GM18907 (cell line): ENCODE results near the gene PCSK1.
"Not testable (repeated sequence)": the region's sequence is repeated elsewhere in the genome, so short reads cannot be mapped to it uniquely, and the experiment has no call there.

Source experiments
- ATAC-seq: cut with Tn5 transposase; IDR thresholded peaks from one replicate; pipeline ENCODE4 v1.9.1; 2021; ENCODE audit warnings: mild to moderate bottlenecking, moderate library complexity; ENCODE audit not compliant: unreplicated experiment

The PCSK1 gene

DNA sequence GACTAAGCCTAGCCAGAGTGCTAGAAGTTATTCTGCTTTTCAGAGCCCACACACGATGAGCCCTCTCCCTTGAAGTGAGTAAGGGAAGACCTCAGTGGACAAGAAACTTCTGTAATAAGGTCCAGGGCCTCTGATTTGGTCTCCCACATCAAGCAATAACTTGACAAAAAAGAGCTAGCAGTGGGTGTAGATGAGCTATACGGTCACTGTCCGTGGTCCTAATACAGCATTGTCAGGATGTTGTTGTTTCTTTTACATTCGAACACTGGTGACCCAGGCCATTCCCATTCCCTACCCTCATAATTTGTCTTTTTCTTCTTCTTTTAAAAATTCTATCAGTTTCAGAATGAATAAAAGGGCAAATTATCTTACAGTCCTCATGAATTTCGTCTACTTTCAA is 5.2 kb downstream of the PCSK1 start:
- no peak for ATAC-seq

DNA sequence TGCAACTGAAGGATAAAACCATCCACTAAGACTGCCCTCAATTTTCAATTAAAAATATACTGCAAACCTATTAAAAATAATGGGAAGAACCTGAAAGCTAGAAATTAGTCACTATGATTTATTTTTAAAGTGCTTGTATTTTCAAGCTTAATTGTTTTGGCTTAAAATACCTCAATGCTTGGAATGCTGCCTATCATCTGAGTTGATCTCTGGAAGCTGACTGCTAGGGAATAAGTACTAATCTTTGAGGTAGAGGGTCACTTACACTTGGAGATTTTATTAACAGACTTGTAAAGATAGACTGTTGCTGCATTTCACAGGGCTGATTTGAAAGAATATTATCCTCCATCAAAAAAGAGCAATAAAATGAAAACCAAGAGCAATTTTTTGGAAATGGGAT is 6.2 kb downstream of the PCSK1 start:
- ATAC-seq = no peak

DNA sequence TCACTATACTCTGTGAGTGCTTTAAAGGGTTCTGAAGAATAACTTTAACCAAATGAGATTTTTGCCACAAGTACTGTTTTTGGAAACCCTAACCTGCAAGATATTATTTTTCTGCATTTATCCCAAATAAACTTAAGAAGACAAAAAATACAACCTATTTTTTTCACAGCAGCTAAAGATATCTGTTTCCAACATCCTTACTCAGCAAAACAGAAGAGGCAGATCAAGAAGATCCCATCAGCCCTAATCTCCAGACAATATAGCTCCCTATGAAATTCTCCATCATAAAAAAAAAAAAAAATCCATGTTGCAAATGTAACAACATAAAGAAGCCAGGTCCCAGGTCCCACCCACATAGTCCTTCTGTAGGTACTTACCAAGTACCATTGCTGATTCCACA is 7.6 kb downstream of the PCSK1 start:
- ATAC-seq = no peak

DNA sequence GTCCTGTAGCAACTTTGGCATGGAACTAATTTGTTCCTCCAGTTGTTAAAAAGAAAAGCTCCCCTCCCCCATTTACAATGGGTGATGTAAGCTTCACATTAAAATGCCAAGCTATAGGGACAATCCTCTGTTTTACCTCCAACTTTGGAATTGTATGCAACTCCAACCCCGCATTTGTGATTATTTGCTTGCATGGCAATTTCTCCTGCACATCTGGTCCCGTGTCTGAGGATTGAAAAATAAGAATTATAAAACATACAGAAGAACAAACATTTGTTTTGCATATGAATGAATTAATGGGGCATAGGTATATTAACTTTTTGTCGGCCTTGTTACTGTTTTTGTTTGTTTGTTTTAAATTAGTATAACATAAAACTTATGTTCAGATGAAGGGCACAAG is 17.2 kb downstream of the PCSK1 start:
- ATAC-seq = no peak

DNA sequence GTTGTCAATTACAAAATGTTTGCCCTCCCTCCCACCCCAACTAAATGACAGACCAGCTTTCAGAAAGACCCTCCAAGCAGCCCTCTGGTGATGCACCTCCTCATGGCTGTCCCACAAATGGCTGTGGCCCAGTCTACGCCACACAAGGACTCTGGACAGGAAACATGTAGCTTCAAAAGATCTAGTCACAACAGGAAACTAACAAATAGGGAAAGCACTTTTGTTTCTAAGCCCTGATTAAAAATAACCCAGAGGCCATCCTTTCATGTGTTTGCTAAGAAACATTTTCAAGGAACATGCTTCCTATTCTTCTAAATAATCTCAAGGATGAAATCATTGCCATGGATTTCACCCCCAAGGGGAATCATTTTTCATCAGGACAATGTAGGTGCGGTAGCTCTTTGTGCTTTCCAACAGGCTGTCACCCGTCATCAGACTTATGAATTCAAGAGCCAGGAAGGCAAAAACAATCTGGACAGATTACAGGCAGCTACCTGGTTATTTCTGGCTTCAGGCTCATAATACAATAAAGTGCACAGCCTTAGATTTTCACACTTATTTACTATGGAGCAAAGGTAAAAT is 20.1 kb downstream of the PCSK1 start:
- no peak for ATAC-seq

DNA sequence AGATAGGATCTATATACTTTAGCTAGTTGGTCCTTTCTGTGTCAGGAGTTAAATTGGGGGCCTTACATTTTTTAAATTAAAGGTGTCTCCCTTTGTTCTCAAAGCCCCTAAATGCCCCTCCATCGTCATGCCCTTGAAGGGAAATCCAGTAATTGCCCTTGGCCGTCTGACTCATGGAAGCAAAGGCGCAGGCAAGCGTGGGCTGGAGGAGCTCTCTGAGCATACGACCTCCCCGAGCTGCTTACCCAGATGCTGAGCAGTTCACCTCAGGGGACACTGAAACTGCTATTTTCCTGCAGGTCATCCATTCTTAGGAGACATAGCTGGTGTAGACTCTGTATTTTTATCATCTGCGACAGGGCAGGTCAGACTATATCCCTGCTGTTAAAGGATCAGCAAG is 23.0 kb downstream of the PCSK1 start:
- no peak for ATAC-seq

DNA sequence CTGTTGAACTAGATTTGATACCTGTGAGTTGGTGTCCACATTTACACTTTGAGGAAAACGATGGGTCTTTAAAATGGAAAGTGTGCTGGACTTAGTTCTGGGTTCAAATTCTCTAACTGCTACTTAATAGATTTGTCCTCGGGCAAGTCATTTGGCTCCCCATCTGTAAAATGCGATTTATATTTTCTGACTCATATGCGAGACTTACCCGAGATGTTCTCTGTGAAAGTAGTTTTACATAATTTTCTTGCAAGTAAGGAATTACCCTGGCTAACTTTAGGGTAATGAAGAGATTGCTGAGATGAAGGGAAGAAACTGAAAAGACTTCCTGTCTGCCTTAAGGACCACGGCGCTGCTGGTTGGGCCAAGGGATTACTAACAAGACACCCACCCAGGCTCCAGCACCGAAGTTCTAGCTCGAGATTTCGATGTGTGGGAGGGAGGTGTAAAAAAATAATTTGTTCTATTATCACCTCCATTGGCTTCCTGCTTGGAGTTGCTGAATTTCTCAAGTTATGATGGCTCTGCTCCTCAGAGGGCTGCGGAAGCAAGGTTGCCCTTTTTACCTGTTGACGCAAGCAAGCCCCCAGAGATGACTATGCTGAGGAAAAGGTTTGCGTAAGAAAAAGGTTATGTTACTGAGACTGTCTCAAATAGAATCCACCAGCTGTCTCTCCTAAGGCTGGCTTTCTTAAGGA is 24.1 kb downstream of the PCSK1 start:
- no peak for ATAC-seq

DNA sequence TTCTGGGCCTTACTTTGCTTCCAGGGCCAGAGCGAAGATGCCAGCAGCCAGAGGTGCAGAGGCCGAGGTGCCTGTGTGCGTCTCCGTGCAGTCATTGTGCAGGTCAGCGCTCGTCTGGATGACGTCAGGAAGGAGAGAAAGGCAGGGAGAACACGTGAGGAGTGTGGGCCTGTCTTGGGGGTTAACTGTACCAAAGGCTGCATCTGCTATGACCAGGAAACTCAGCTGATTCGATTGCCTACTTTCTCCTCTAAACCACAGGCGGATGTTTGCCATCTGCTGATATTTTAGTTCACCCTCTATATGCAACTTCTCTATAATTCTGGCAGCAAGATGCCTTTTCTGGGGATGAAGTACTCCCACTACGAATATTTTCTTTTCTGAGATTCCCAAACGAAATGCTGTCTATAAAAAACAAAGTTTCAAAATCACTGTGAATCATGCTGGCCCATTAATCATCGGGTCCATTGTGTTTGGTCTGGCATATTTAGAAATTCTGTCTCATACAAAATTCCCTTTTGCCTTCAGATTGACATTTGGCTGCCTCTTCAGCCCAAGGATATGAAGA is 24.8 kb downstream of the PCSK1 start:
- ATAC-seq = no peak

DNA sequence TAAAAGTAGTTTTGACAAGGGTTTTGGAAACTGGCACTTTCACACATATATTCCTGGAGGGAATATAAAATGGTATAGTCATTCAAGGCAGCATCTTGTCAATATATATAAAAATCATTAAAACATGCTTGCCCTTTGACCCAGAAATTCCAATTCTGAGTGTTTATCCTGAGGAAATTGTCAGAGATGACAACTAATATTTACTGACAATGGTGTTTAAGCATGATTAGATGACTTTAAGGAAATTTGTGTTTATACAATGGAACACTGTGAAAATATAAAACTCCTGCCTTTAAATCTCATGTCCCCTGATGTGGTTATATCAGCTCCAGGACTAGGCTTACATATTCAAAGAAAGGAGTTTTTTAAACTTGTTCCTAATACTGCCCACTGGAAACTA is 25.6 kb downstream of the PCSK1 start:
- ATAC-seq = no peak

DNA sequence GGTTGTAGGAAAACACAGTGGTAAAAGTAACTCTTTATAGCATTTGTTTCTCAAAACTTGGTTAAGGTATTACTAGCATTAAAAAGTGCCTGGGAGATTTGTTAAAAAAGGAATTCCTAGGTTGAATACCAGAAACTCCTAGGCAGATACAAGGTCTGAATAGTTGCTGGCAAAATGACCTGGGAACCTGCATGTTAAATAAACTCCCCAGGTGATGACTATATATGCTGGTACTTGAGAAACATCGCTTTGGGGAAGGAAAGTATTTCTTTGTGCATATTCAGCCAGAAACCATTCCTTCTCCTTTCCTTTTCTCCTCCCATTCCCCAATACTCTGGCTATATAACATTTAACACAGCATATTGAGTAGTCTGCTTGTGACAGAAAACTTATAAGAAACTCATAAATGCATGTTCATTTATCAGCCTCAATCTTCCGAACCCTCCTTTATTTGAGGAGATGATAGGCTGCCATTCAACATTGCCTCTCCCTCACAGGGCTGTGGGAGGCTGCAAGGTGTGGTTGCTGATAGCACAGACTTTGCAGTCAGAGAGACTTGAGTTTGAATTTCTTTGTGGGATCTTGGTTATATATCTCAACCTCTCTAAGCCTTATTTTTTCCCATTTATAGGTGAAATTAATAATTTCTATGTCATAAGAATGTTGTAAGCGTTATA is 28.7 kb downstream of the PCSK1 start:
- ATAC-seq = no peak

DNA sequence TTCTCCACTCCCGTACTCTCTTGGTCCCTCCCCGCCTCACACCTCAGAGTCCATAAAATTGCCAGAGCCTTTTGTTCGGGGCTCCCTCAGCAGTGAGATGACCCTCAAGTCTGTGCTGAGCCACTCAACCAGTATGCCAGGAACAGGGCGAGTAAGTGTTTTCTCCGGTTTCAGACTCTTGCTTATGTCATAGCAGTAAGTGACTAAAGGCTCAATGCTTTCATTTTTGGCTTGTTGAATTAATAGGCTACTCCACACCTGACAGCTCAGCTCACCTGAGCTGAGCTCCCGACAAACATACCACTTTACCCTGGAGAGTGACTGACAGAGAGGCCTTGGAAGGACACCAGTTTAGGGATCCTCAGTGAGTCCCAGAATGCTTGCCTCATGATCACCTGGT is 30.5 kb downstream of the PCSK1 start:
- ATAC-seq = no peak

DNA sequence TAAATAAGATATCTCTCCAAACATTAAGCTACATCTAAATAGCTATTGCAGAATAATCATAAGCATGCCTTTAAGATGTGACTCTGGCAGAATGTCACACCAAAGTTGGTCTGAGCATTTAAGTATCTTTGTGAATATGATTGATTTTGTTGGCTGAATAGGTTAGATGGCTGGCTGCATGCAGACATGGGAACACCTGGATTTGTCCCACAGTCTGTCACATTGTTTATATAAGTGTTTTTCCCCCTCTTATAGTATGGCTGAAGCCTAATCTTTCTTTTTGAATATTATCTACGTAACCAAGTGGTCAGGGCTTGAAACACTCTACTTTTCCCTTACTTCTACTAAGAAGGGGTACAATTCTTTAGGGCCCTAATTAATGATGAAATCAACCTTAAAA is 36.2 kb downstream of the PCSK1 start:
- ATAC-seq = no peak

DNA sequence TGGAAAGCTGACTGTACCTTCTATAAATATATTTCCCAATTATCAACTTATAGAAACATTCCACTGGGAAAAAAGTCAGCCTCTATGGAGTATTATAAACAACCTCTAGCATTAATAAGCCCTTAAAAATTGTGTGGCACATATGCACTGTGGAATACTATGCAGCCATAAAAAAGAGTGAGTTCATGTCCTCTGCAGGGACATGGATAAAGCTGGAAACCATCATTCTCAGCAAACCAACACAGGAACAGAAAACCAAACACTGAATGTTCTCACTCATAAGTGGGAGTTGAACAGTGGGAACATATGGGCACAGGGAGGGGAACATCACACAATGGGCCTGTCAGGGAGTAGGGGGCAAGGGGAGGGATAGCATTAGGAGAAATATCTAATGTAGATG is 37.8 kb downstream of the PCSK1 start:
- not testable (repeated sequence) for ATAC-seq

DNA sequence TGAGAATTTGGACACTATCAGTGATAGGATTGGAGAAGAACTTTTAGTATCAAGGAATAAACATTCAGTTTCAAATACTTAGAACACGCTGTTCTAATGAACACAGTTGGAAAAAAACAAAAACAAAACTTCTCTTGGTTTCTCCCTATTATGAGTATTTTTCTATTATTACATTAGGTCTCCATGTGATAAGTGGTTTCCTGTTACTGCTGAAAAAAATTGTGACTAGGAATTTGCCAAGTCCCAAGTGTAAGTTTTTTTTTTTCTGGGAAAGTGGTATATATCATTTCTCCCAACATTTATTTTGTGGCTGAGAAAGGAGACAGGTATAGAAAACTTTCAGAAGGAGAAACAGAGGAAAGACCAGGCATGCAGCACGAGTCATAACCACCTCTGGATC is 41.1 kb downstream of the PCSK1 start:
- no peak for ATAC-seq

DNA sequence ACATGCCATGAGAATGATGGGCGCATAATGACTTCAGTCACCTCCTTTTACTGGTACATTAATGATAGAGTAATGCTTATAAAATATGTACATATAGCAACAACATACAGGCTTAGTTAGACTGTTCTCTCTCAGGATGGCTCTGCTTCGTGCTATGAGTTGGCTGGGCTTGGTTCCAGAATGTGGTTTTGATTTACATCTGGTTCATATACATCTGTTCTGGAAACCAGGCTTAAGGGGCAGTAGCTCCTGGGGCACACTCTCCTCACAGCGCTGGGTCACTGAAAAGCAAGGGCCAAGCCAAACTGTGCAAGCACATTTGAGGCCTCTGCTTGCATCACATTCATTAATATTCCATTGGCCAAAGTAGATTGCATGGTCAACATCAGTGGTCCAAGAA is 44.9 kb downstream of the PCSK1 start:
- ATAC-seq = no peak

DNA sequence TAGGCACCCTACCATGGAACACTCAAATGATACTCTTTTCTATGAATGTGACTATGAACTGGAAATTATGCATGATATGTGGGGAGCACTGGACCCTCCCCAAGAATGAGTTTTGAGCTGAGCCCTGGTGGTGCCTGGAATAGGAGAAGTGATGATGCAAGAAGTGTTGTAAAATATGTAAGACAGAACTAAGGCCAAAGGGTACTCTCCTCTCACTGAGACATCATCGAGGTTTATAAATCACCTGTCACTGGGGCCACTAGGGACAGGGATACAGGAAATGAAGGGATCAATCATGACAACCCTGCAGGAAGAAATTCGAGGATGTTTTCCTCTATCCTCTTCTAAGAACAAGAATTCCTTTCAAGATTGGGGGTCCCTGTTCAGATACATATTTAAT is 45.4 kb downstream of the PCSK1 start:
- ATAC-seq = no peak

DNA sequence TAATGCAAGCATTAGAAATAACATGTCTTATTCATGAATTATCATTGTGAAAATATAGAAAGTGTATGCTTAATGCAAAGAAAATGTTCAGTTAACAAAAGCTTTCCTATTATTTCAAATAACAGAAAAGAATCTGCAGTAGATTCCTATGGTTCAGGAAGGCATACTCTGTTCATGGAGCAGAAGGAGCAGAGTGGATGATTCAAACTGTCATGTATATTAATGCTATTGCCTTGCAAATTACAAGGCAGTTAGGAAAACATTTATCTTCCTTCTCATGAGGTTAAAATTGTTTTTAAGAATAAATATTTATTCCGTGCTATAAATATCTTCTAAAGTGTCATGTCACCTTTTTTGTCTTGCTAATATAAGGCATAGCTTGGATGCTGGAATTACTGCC is 47.5 kb downstream of the PCSK1 start:
- no peak for ATAC-seq

DNA sequence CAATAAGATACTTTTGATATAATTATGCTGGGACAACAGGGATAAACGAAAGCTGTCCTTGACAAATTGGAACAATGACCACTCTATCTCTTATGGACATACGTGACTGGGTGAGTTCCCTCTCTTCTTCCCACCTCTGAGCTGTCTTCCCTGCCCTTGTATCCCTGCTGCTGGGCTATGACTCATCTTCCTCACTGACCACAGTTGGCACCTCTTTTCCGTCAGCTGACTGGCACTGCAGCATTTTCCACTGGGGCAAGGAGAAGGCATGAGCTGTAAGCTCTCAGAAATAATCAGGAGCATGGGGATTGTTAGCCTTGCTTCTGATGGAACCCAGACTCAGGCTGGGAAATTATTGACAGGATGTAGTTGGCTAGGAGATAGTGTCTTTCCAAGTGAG is 48.7 kb downstream of the PCSK1 start:
- ATAC-seq = no peak

DNA sequence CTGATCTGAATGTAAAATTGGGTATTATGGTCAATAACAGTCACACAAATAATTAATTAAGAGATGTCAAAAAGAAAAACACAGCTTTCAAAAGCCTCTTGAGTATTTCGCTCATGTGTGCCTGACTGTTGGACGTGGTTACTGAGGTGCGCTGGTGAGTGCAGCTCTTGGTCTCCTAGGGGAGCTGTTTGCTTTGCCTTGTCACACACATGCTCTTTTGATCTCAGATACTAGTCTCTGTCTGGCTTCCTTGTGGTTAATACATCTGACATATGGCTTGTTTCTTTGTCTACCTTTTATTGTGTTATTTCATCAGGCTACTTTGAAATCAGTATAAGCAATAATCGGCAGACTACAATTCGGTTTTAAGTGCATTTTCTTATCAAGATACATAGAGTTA is 51.5 kb downstream of the PCSK1 start:
- no peak for ATAC-seq

DNA sequence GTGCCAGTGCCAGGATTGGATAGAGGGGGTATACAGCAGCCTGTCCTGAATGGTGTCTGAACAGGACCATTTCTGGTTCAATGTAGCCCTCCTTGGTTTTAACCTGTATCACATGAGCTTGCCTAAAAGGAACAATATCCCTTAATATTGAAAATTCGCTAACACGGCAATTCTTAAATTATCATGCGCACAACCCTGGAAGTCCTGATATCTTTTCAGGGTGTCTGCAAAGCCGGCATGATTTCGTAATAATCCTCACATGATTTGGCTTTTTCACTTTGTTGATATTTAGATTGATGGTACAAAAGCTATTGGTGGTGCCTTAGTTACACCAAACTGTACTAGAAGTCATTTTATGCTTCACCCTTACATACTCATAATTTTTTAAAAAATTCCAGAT is 53.2 kb downstream of the PCSK1 start:
- ATAC-seq = no peak

DNA sequence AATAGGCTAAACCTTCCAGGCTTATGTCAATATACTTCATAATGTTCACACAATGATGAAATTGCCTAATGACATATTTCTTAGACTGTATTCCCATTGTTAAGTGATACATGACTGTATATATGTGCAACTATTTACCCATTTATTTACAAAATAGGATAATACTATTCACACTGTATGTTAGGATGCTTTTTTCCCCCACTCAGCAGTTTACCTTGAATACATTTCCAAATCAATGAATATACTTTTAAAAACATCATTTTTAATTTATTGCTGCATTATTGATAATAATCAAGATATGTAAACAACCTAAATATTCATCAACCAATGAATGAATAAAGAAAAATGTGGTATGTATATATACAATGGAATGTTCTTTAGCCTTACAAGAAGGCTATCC is 55.5 kb downstream of the PCSK1 start:
- no peak for ATAC-seq

DNA sequence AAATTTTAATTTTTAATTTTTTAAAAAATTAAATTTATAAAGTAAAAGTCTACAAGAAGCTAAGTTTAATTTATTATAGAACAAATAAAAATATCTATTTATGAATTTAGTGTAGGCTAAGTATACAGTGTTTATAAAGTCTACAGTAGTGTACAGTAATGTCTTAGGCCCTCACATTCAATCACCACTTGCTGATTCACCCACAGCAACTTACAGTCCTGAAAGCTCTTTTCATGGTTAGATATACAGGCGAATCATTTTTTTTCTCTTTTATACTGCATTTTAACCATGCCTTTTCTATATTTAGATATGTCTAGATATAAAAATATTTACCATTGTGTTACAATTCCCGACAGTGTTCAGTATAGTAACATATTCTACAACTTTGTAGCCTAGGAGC is 55.9 kb downstream of the PCSK1 start:
- no peak for ATAC-seq
